Mesodermal cell (in vitro differentiated cells): ENCODE data around the gene PRDM8.

Source experiments
- H3K27ac ChIP-seq: 2 replicates; pipeline ENCODE4 v1.7.0; 2013; ENCODE audit warnings: mild to moderate bottlenecking, low read depth, low read length, moderate library complexity; ENCODE audit not compliant: severe bottlenecking
- H3K36me3 ChIP-seq: 2 replicates; pipeline ENCODE4 v1.7.1; 2013; ENCODE audit warnings: mild to moderate bottlenecking, low read length, moderate library complexity; ENCODE audit not compliant: control insufficient read depth, insufficient read depth
- H3K4me1 ChIP-seq: one replicate; pipeline ENCODE4 v1.7.1; 2013; ENCODE audit warnings: mild to moderate bottlenecking, low read length; ENCODE audit not compliant: insufficient read depth, control insufficient read depth, poor library complexity, severe bottlenecking
- H3K4me3 ChIP-seq: 2 replicates; pipeline ENCODE4 v1.7.0; 2013; ENCODE audit warnings: low read length, control low read depth, mild to moderate bottlenecking; ENCODE audit not compliant: insufficient read depth, poor library complexity, severe bottlenecking; ENCODE audit errors: extremely low read depth
- H3K9me3 ChIP-seq: 2 replicates; pipeline ENCODE4 v1.7.1; 2013; ENCODE audit warnings: mild to moderate bottlenecking, low read length, moderate library complexity; ENCODE audit not compliant: control insufficient read depth
- WGBS, 2 experiments: methylation state at CpG; one replicate each; pipeline ENCODE4 v1.1.5; 2013; ENCODE audit warnings: missing lambda C conversion rate in 2 of 2; ENCODE audit not compliant: insufficient coverage in 2 of 2; 5-methylcytosine and 5-hydroxymethylcytosine counted together

PRDM8 gene

DNA sequence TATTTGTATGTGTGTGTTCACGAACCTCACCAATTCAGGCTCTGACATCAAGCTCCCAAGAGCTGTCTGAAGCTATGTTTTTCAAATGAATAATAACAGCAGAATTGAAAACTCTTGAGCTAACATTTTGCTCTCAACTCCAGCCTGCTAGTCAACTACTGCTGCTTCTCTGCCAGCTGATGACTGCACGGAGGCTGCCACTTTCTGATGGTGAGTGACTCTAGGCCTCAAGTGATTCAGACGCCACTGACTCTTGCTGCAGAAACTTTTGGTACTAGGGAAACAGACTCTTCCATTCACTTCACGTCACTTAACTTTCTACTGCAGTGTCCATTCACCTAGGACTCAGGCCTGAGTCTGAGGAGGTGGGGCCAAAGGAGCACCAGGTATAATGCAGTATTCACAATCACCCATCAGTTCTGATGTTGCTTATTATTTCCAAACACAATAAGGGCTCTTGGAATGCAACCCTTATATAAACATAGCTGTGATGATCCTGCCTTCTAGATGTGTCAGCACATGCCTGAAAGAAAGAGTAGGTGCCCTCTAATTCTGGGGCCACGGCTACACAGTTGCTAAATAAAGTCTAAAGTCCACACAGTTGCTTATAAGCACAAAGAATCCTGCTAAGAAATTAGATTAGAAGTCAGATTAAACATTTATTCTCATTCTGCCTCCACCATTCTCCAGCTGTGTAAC is 16.0 kb downstream of the PRDM8 start:
- Histone ChIP-seq H3K27ac (no peak overlapping the region), H3K4me1 (no peaks in the 10 kb centered on the region), H3K4me3 (no peak overlapping the region), H3K9me3 (no peaks in the 10 kb centered on the region), H3K36me3 (no peaks in the 10 kb centered on the region)
- WGBS, 2 experiments, result 60 to 88% methylated on average over 1 to 2 of the region's 5 CpGs

DNA sequence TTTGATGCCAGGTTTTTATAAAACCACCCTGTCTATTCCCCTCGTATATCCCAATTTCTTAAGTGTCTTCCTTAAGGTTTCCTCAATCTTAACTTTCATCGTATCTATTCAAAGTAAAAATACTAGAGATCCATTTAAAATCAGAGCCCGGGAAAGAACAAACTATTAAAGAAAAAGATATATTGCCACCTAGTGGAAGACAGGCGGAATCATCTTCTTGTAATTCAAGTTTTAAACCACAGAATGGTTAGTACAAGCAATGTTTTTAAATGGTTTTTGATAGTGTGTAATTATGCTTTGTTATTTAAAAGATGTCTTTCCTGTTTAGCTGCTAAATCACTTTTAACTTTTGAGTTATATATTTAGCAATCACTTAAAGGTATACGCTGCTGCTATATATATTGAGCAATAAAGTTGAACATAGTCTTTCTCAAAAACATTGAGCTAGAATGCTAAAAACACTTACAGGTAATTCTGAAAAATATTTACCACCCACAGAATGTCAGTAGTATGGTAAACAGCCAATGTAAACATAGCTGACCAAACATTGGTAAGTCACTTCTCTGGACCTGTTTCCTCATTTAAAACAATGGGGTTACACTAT is 18.2 kb downstream of the PRDM8 start:
- no CpG with 5 or more reads among the region's 5 CpGs for WGBS, 2 experiments
- Histone ChIP-seq H3K4me1 (peaks cover 6% of the 10 kb centered on the region), H3K36me3 (no peaks in the 10 kb centered on the region), H3K9me3 (no peaks in the 10 kb centered on the region), H3K27ac (no peak overlapping the region), H3K4me3 (no peak overlapping the region)

DNA sequence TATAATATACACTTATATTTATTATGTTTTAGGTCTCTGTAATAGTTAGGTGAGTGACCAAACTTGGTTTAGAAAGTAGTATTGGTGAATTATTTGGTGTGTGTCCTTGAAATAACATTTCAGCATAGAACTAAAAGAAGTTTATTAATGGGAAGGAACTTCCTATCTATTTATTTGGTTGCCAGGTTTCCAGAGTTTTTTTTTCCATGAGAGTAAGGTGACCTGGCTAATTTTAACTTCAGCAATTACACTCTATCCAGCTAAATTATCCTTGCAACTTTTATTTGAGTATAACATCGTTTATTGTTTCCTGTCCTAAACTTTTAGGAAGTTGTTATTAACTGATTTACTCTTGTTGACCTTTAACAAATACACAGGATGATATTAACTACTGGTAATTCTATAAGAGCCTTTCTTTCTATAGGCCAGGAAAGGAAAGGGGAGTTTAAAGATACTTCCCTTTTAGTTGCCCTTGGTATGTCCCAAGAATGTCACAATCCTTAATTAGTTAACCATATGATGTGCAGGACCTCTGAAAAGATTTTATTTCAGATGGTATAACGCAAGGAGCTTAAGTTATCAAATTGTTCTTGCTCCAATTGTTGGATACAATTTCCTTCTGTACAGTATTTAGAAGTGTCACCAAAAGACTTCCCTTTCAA is 18.9 kb downstream of the PRDM8 start:
- no peak overlapping the region for H3K27ac ChIP-seq
- no CpG with 5 or more reads among the region's 2 CpGs for WGBS, 2 experiments
- H3K4me1 ChIP-seq, result peaks cover 6% of the 10 kb centered on the region

DNA sequence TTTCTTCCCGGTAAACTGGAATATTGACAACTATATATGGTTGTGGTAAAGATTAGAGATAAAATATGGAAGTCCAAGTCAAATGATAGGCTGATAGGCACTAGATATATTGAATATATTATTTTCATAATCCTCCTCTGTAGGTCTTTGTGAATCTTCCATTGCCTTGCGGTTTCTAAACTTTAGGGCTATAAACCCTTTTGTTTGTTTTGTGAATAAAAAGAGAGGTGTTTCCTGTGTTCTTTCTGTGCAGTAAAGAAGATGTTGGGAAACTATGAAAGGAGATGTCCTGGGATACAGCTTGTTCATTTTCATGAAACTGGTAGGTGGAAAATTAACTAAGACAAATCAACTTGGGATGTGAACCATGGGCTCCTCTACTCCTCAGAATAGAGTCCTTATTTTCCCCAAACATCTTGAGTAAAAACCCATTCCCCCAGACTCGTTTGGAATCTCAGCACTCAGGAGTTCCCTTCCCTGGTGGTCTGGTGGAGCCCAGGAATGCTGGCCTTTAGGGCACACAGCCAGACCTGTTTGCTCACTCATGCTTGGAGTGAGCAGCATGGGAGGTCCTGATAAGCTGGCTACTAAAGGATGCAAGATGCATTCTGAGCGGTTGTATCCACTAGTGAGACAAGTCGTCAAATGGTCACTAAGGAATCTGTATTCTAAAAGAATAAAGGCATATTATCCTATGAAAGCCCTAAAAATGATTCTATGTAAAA is 22.2 kb downstream of the PRDM8 start:
- Histone ChIP-seq H3K4me3 (no peak overlapping the region), H3K9me3 (no peaks in the 10 kb centered on the region), H3K36me3 (no peaks in the 10 kb centered on the region), H3K27ac (no peak overlapping the region), H3K4me1 (peaks cover 6% of the 10 kb centered on the region)
- 55 to 100% methylated on average over 2 of the region's 5 CpGs for WGBS, 2 experiments

More for the DNA sequence above, 18.9 kb downstream of the PRDM8 start:
- no peak overlapping the region for H3K4me3 ChIP-seq
- H3K9me3 ChIP-seq, result no peaks in the 10 kb centered on the region
- no peaks in the 10 kb centered on the region for H3K36me3 ChIP-seq

DNA sequence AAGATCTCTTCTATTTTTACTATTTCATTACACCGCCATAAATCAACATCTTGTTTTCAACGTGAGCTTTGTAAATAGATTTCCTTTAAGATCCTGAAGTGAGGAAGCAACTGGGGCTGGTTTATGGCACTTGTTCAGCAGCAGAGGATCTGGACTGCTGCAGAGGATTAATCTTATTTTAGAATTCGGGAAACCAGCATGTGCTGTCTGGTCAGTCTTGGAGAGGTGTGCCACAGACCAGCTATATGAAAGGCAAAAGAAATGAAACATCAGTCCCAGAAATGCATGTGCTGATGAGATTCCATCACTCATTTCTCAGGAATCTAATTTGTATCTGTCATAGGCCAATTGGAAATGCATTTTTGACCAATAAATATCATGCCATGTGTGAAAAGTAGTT is 23.4 kb downstream of the PRDM8 start:
- Histone ChIP-seq H3K9me3 (no peaks in the 10 kb centered on the region), H3K27ac (no peak overlapping the region), H3K4me1 (peaks cover 6% of the 10 kb centered on the region), H3K4me3 (no peak overlapping the region), H3K36me3 (no peaks in the 10 kb centered on the region)
- 33 to 73% methylated on average over 1 of the region's 3 CpGs for WGBS, 2 experiments

DNA sequence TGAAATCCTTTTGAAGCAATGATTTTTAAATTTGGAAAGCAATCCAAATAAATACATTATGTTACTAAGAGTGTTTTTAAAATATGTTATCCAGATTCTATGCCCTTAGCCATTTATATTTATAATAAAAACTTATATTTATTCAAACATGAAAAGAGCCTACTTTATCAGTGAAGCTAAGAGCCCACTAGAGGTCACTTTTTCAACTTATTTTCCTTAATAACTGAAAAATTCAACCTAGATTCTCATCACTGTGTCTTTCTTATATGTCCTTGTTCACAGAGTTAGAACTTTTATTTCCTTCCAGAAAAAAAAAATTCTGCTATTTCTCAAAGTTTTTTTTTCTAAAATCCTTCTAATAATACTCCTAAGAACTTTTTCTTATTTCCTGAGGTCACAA is 23.9 kb downstream of the PRDM8 start:
- Histone ChIP-seq H3K36me3 (no peaks in the 10 kb centered on the region), H3K9me3 (no peaks in the 10 kb centered on the region), H3K4me1 (peaks cover 6% of the 10 kb centered on the region), H3K4me3 (no peak overlapping the region), H3K27ac (no peak overlapping the region)

DNA sequence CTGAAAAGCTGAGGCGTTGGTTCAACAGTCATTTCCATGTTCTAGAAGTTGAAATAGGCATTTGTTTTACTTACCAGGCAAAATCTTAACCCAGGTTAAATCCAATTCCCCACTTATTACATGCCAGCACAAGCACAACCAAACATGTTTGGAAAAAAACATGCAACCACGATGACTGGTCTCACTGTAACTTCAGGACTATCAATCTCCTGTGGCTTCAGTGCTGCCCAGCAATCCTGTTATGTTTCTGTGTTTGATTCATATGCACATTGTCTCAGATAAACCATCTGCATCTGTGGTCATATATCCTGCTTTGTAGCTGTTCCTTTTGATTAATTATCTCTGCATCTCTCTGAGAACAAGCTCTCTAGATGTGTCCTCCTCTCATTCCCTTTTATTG is 28.3 kb downstream of the PRDM8 start:
- no peaks in the 10 kb centered on the region for H3K36me3 ChIP-seq
- H3K27ac ChIP-seq, result no peak overlapping the region
- H3K9me3 ChIP-seq, result no peaks in the 10 kb centered on the region
- H3K4me3 ChIP-seq, result no peak overlapping the region
- H3K4me1 ChIP-seq, result no peaks in the 10 kb centered on the region
- 60 to 86% methylated on average over 1 to 2 of the region's 2 CpGs for WGBS, 2 experiments

DNA sequence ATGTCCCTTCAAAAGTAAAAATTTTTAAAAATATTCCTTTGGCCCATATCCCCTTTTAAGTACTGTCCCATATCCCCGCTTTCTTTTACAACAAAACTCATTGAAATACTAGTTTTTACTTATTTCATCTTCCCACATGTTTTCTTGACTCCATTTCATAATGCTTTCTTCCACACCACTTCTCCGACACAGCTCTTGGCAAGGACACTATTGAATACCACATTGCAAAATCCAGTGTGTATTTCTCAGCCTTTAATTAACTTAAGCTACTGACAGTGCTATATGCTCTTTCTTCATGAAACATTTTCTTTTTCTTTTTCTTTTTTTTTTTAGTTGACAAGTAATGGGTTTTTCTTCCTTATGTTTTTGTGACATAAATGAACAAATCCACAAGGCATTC is 28.8 kb downstream of the PRDM8 start:
- H3K9me3 ChIP-seq, result no peaks in the 10 kb centered on the region
- H3K36me3 ChIP-seq, result no peaks in the 10 kb centered on the region
- H3K4me1 ChIP-seq, result no peaks in the 10 kb centered on the region
- no peak overlapping the region for H3K4me3 ChIP-seq
- WGBS, 2 experiments, result 38 to 56% methylated on average over 2 of the region's 2 CpGs
- no peak overlapping the region for H3K27ac ChIP-seq

DNA sequence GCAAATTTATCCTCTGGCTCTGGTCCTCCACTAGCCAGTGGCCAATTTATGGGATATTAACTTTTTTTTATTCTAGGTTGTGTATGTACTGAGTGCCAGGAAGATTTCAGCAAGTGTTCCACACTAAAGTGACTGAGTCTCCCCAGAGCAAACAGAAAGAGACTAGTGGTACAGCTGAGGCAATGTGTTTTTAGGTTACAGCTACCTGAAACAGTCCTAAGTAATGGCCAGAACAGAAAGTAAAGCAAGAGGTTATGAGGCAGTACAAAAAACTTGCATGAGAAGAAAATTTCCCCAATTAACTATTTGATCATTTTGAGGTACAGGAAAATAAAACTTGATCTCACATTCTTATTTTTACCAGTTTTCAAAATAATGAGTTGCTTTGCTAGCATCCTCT is 31.2 kb downstream of the PRDM8 start:
- Histone ChIP-seq H3K27ac (no peak overlapping the region), H3K4me3 (no peak overlapping the region), H3K36me3 (no peaks in the 10 kb centered on the region), H3K4me1 (no peaks in the 10 kb centered on the region), H3K9me3 (no peaks in the 10 kb centered on the region)

DNA sequence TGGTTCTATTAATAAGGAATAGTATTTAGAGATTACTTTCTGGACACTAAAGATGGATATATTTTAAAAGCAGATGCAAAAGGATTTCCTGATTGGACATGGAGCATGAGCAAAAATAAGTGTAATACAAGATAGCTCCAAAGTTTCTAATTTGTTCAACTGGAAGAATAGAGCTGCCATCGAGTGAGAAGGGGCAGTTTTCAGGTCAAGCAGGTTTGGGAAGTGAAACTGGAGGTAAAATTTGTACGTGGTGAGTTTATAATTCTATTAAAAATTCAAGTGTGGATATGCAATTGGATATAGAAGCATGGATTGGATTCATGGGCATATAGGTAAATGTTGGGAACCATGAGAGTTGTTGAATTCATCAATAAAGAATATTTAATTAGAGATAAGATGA is 31.8 kb downstream of the PRDM8 start:
- H3K27ac ChIP-seq, result no peak overlapping the region
- H3K4me1 ChIP-seq, result no peaks in the 10 kb centered on the region
- H3K9me3 ChIP-seq, result no peaks in the 10 kb centered on the region
- H3K36me3 ChIP-seq, result no peaks in the 10 kb centered on the region
- 79 to 94% methylated on average over 2 of the region's 2 CpGs for WGBS, 2 experiments
- H3K4me3 ChIP-seq, result no peak overlapping the region

DNA sequence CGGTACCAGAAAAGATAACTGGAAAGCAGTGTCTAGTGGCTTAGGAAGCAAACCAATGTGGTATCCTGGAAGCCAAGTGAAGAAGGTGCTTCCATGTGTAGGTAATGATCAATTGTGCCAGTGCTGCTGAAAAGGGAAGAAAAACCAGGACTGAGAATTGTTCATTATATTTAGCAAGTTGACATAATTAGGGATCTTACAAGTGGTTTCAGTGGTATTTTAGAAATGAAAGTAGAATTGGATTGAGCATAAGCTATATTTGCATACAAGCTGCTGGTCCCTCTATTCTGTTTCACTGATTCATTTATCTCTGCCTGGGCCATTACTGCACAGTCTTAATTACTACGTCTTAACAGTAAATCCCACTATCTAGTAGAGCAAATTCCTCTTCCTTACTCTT is 32.3 kb downstream of the PRDM8 start:
- H3K36me3 ChIP-seq, result no peaks in the 10 kb centered on the region
- no peak overlapping the region for H3K27ac ChIP-seq
- WGBS, 2 experiments, result 75 to 100% methylated on average over 1 to 2 of the region's 2 CpGs
- H3K4me3 ChIP-seq, result no peak overlapping the region
- no peaks in the 10 kb centered on the region for H3K4me1 ChIP-seq
- H3K9me3 ChIP-seq, result no peaks in the 10 kb centered on the region
